Erythroblast (primary cell): Measurements from ENCODE around the gene ALPI.

ENCODE experiments used
- GATA1 ChIP-seq: IDR thresholded peaks from 2 replicates; pipeline ENCODE4 v1.6.1; 2011; ENCODE audit warnings: low read depth, mild to moderate bottlenecking, control low read depth, low read length, moderate library complexity
- POLR2A ChIP-seq: IDR thresholded peaks from 2 replicates; pipeline ENCODE4 v1.6.1; 2011; ENCODE audit warnings: mild to moderate bottlenecking, low read length

GRCh38 chr2:232432598-232433184 is 23.3 kb upstream of the ALPI start:
- no peak for TF ChIP-seq POLR2A
- no peak for TF ChIP-seq GATA1
